ENCODE measurements around the gene CNPY1. TPM values are rescaled to one million over a fixed set of nuclear protein-coding genes. Genes with fewer than 3 reads are reported as not detected.

The CNPY1 gene
- total and polyA plus RNA-seq, 2 experiments from 2014 or later = not detected

- H3K27ac ChIP-seq = no peak overlapping the region
These were observed 78.2 kb downstream of the CNPY1 start for GRCh38 chr7:155467846-155468784.

GRCh38 chr7:155466814-155467733, 79.3 kb downstream of the CNPY1 start:
- TF ChIP-seq EZH2 (IDR thresholded peaks at IDR 0.05; ENCODE audit: borderline replicate concordance) = peak; percentile 91
- peak; percentile 75 for TF ChIP-seq EZH2phosphoT487 (IDR thresholded peaks at IDR 0.05; ENCODE audit: low read depth, severe bottlenecking, unreplicated experiment)
- TF ChIP-seq CTCF (IDR thresholded peaks at IDR 0.05; ENCODE audit: poor library complexity) = no peak
- Histone ChIP-seq H4K20me1 (ENCODE audit: insufficient read depth, poor library complexity, severe bottlenecking) (peaks cover 3% of the 10 kb centered on the region), H3K4me2 (peak overlapping the region; percentile 60), H3K4me3 (no peak overlapping the region), H3K27me3 (peaks cover 100% of the 10 kb centered on the region), H2AFZ (no peak overlapping the region), H3K9me2 (replicated peaks; ENCODE audit: insufficient read depth) (no peaks in the 10 kb centered on the region), H3K27ac (no peak overlapping the region), H3K79me2 (no peaks in the 10 kb centered on the region), H3K36me3 (replicated peaks; ENCODE audit: insufficient read depth, low read depth) (no peaks in the 10 kb centered on the region), H3K4me1 (ENCODE audit: insufficient read depth) (peaks cover 7% of the 10 kb centered on the region), H3K9me3 (ENCODE audit: low read depth) (no peaks in the 10 kb centered on the region)
- DNase-seq (ENCODE audit: low spot score) = no peak
- WGBS (ENCODE audit: low lambda C conversion rate, missing lambda C conversion rate) = 2% methylated on average over 75 of the region's 78 CpGs

More at GRCh38 chr7:155467846-155468784, 78.2 kb downstream of the CNPY1 start:
- Histone ChIP-seq H3K36me3 (replicated peaks; ENCODE audit: insufficient read depth, low read depth) (no peaks in the 10 kb centered on the region), H3K4me1 (ENCODE audit: insufficient read depth) (peaks cover 7% of the 10 kb centered on the region), H3K79me2 (no peaks in the 10 kb centered on the region), H3K9me3 (ENCODE audit: low read depth) (no peaks in the 10 kb centered on the region), H3K27me3 (peaks cover 100% of the 10 kb centered on the region), H3K4me2 (peak overlapping the region; percentile 71), H4K20me1 (ENCODE audit: insufficient read depth, poor library complexity, severe bottlenecking) (peaks cover 3% of the 10 kb centered on the region), H2AFZ (peak overlapping the region; percentile 1), H3K9me2 (replicated peaks; ENCODE audit: insufficient read depth) (no peaks in the 10 kb centered on the region), H3K4me3 (no peak overlapping the region)
- peak; percentile 85 for TF ChIP-seq EZH2 (IDR thresholded peaks at IDR 0.05; ENCODE audit: borderline replicate concordance)
- peak; percentile 64 for TF ChIP-seq EZH2phosphoT487 (IDR thresholded peaks at IDR 0.05; ENCODE audit: low read depth, severe bottlenecking, unreplicated experiment)
- TF ChIP-seq CTCF (IDR thresholded peaks at IDR 0.05; ENCODE audit: poor library complexity) = no peak
- 2% methylated on average over 50 of the region's 70 CpGs for WGBS (ENCODE audit: low lambda C conversion rate, missing lambda C conversion rate)
- no peak for DNase-seq (ENCODE audit: low spot score)

GRCh38 chr7:155466142-155466813, 80.1 kb downstream of the CNPY1 start:
- H3K4me3 ChIP-seq = no peak overlapping the region
- WGBS (ENCODE audit: low lambda C conversion rate, missing lambda C conversion rate) = 5% methylated on average over 41 of the region's 42 CpGs

More at GRCh38 chr7:155466142-155466813, 80.1 kb downstream of the CNPY1 start:
- no peaks in the 10 kb centered on the region for H3K9me3 ChIP-seq (ENCODE audit: low read depth)
- H3K4me1 ChIP-seq (ENCODE audit: insufficient read depth) = peaks cover 7% of the 10 kb centered on the region
- H3K4me2 ChIP-seq = peak overlapping the region; percentile 60
- TF ChIP-seq CTCF (IDR thresholded peaks at IDR 0.05; ENCODE audit: poor library complexity) (no peak), EZH2phosphoT487 (IDR thresholded peaks at IDR 0.05; ENCODE audit: low read depth, severe bottlenecking, unreplicated experiment) (peak; percentile 73), EZH2 (IDR thresholded peaks at IDR 0.05; ENCODE audit: borderline replicate concordance) (no peak)
- H3K27me3 ChIP-seq = peaks cover 100% of the 10 kb centered on the region
- H3K79me2 ChIP-seq = no peaks in the 10 kb centered on the region
- H4K20me1 ChIP-seq (ENCODE audit: insufficient read depth, poor library complexity, severe bottlenecking) = peaks cover 3% of the 10 kb centered on the region
- DNase-seq (ENCODE audit: low spot score) = no peak
- peak overlapping the region; percentile 20 for H2AFZ ChIP-seq
- no peak overlapping the region for H3K27ac ChIP-seq
- no peaks in the 10 kb centered on the region for H3K36me3 ChIP-seq (replicated peaks; ENCODE audit: insufficient read depth, low read depth)
- H3K9me2 ChIP-seq (replicated peaks; ENCODE audit: insufficient read depth) = no peaks in the 10 kb centered on the region

Measured in hepatocyte (in vitro differentiated cells).